DOHH2 (cell line): ENCODE results near the gene ERBB2.

Experiments
- CTCF ChIP-seq: fragments of 200-600 bp; sonication (generic); IDR thresholded peaks from one replicate; pipeline ENCODE4 v1.5.1; 2014; ENCODE audit warnings: antibody characterized with exemption, mild to moderate bottlenecking, low read depth, low read length; ENCODE audit not compliant: poor library complexity, severe bottlenecking
- EZH2phosphoT487 ChIP-seq: fragments of 200-600 bp; sonication (generic); IDR thresholded peaks from 2 replicates; pipeline ENCODE4 v1.6.1; 2017; ENCODE audit warnings: borderline replicate concordance, mild to moderate bottlenecking, antibody characterized with exemption, low read length, moderate library complexity, mixed read lengths

DNA sequence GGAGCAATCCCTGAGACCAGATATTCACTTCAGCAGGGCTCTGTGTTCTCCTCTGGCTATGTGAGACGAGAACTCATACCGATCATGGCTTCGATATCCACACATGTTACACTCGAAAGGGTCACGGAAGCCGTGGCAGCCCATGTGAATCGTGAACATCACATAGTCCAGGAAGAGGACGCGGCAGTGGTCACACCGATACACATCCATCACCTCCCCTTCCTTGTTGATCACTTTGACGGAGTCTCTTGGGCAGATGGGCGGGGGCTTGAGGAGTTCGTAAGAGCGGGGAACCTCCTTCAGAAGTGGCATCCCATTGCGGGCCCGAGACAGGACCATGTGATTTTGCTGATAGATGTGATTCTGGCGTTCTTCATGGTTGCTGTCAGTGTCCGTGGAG is 65.9 kb downstream of the ERBB2 start:
- TF ChIP-seq CTCF (no peak), EZH2phosphoT487 (no peak)
